ENCODE results near the gene ZEB1. TPM values are rescaled to one million over a fixed set of nuclear protein-coding genes. Genes with fewer than 3 reads are reported as not detected.

Gene ZEB1
- total RNA-seq, 1 donor from 2014 or later: 85.4 TPM

GRCh38 chr10:31278279-31278941, 40.6 kb upstream of the ZEB1 start:
- no peak for DNase-seq
- peaks cover 12% of the 10 kb centered on the region for H3K4me1 ChIP-seq
- intact Hi-C loops (cut with micrococcal nuclease): no loop called here
- TF ChIP-seq CTCF (IDR thresholded peaks at IDR 0.05; ENCODE audit: borderline replicate concordance): no peak
- H3K9me3 ChIP-seq (replicated peaks): peaks cover 25% of the 10 kb centered on the region
- no peaks in the 10 kb centered on the region for H3K36me3 ChIP-seq
- H3K4me3 ChIP-seq: no peak overlapping the region
- H3K27me3 ChIP-seq (ENCODE audit: low read depth): no peaks in the 10 kb centered on the region
- peak overlapping the region; percentile 25 for H3K27ac ChIP-seq (replicated peaks)

DNA sequence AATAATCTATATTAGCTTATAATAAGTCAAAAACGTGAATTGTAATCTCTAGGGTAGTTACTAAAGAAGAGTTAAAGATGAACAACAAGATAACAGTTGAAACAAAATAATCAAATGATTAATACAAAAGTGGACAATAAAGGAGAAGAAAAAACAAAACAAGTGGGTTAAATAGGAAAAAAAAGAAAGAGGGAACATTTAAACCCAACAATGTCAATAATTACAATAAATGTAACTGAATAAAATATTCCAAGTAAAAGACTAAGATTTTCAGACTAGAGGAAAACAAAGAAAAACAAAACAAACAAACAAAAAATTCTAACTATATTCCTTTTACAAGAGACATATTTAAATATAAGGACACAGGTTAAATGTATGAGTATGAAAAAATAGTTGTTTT, 38.0 kb upstream of the ZEB1 start:
- DNase-seq: no peak
- Histone ChIP-seq H3K27ac (replicated peaks) (no peak overlapping the region), H3K27me3 (ENCODE audit: low read depth) (no peaks in the 10 kb centered on the region), H3K4me1 (peaks cover 12% of the 10 kb centered on the region), H3K36me3 (no peaks in the 10 kb centered on the region), H3K4me3 (no peak overlapping the region), H3K9me3 (replicated peaks) (peaks cover 25% of the 10 kb centered on the region)
- no peak for TF ChIP-seq CTCF (IDR thresholded peaks at IDR 0.05; ENCODE audit: borderline replicate concordance)
- intact Hi-C loops (cut with micrococcal nuclease): no loop called here

DNA sequence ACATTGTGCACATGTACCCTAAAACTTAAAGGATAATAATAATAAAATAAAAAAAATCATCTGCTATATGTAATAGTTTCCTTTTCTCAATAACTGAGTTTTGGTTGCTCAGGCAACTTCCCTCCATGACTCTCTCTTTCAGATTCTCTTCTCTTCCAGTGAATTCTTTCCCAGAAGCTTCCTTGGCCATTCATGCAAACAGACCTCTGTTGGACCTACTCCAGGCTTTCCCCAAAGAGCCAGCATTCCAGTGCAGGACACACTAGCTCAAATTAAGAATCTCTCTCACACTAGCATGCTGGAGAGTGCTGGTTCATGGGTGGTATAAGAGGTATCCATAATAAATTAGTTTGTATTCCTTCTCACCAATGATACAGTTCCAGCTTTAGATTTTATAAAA, 31.0 kb upstream of the ZEB1 start:
- no peak for DNase-seq
- no peaks in the 10 kb centered on the region for H3K9me3 ChIP-seq (replicated peaks)
- no peak overlapping the region for H3K4me3 ChIP-seq
- intact Hi-C loops (cut with micrococcal nuclease): no loop called here
- peaks cover 5% of the 10 kb centered on the region for H3K4me1 ChIP-seq
- H3K27me3 ChIP-seq (ENCODE audit: low read depth): no peaks in the 10 kb centered on the region
- no peak for TF ChIP-seq CTCF (IDR thresholded peaks at IDR 0.05; ENCODE audit: borderline replicate concordance)
- no peaks in the 10 kb centered on the region for H3K36me3 ChIP-seq
- H3K27ac ChIP-seq (replicated peaks): no peak overlapping the region

DNA sequence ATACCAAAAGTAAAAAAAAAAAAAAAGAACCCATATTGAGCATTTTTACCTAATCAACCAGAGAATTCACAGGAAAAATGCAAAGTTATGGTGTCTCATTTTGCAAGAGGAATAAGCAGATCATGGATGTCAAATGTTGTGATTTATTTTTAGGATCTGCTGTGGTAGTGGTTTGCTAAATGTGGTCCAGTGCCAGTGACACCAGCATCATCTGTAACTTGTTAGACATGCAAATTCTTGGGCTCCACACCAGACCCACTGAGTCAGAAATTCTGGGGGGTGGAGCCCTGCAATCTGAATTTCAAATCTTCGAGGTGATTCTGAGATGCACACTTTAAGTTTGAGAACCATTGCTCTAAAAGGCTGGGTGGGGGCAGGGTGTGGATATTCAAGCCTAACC, 30.1 kb upstream of the ZEB1 start:
- no peaks in the 10 kb centered on the region for H3K36me3 ChIP-seq
- TF ChIP-seq CTCF (IDR thresholded peaks at IDR 0.05; ENCODE audit: borderline replicate concordance): no peak
- no peaks in the 10 kb centered on the region for H3K9me3 ChIP-seq (replicated peaks)
- intact Hi-C loops (cut with micrococcal nuclease): no loop called here
- H3K4me3 ChIP-seq: no peak overlapping the region
- no peak overlapping the region for H3K27ac ChIP-seq (replicated peaks)
- peaks cover 5% of the 10 kb centered on the region for H3K4me1 ChIP-seq
- no peak for DNase-seq
- no peaks in the 10 kb centered on the region for H3K27me3 ChIP-seq (ENCODE audit: low read depth)

DNA sequence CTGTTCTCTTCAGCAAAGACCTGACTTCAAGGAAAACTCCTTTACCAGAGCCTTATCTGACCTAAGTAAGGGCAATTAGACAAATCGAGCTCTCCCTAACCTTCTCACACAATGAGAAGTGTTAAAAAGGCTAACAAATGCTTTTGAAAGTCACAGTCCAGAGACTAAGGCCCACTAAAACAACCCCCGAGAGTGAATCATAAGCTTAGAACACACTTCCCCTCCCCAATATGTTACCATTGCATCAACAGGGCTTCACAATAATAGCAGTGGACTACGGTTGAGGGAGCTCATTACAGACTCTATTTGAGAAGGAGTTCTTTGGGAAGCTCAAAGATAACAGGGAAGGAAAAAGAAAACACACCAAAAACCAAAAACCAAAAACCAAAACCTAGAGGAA, 28.6 kb upstream of the ZEB1 start:
- no peak for DNase-seq
- TF ChIP-seq CTCF (IDR thresholded peaks at IDR 0.05; ENCODE audit: borderline replicate concordance): no peak
- Histone ChIP-seq H3K4me1 (peaks cover 5% of the 10 kb centered on the region), H3K36me3 (no peaks in the 10 kb centered on the region), H3K27me3 (ENCODE audit: low read depth) (no peaks in the 10 kb centered on the region), H3K4me3 (no peak overlapping the region), H3K27ac (replicated peaks) (peak overlapping the region; percentile 48), H3K9me3 (replicated peaks) (no peaks in the 10 kb centered on the region)
- intact Hi-C loops (cut with micrococcal nuclease): no loop called here

Measured in left ventricle myocardium inferior (tissue), 1 donor.